ENCODE measurements around the gene TBC1D9. TPM values are rescaled to one million over a fixed set of nuclear protein-coding genes. Genes with fewer than 3 reads are reported as not detected.

The TBC1D9 gene
- total RNA-seq, 2 donors from 2014 or later = 28.6 to 34.2 TPM

GRCh38 chr4:140633124-140633523, 123.1 kb downstream of the TBC1D9 start:
- intact Hi-C loops (cut with DNase I) = no loop called here
- H3K36me3 ChIP-seq = peaks cover 0 to 3% of the 10 kb centered on the region in 2 donors
- no peak for DNase-seq (ENCODE audit: low spot score)
- H3K27ac ChIP-seq = no peak overlapping the region
- TF ChIP-seq POLR2AphosphoS5 (IDR thresholded peaks at IDR 0.05) = no peak
- TF ChIP-seq POLR2A (IDR thresholded peaks at IDR 0.05) = no peak
- no peak overlapping the region for H3K4me3 ChIP-seq
- H3K9me3 ChIP-seq = no peaks in the 10 kb centered on the region
- no peaks in the 10 kb centered on the region for H3K4me1 ChIP-seq (replicated peaks)
- WGBS = 78% methylated on average over 2 of the region's 2 CpGs
- H3K27me3 ChIP-seq (replicated peaks; ENCODE audit: insufficient read depth) = no peaks in the 10 kb centered on the region

GRCh38 chr4:140630246-140630645, 125.9 kb downstream of the TBC1D9 start:
- intact Hi-C loops (cut with DNase I) = no loop called here
- WGBS = 65% methylated on average over 4 of the region's 4 CpGs
- no peaks in the 10 kb centered on the region for H3K36me3 ChIP-seq

GRCh38 chr4:140628016-140628415, 128.2 kb downstream of the TBC1D9 start:
- TF ChIP-seq POLR2A (IDR thresholded peaks at IDR 0.05) (no peak), POLR2AphosphoS5 (IDR thresholded peaks at IDR 0.05) (no peak)
- TF ChIP-seq, protein P1, sequence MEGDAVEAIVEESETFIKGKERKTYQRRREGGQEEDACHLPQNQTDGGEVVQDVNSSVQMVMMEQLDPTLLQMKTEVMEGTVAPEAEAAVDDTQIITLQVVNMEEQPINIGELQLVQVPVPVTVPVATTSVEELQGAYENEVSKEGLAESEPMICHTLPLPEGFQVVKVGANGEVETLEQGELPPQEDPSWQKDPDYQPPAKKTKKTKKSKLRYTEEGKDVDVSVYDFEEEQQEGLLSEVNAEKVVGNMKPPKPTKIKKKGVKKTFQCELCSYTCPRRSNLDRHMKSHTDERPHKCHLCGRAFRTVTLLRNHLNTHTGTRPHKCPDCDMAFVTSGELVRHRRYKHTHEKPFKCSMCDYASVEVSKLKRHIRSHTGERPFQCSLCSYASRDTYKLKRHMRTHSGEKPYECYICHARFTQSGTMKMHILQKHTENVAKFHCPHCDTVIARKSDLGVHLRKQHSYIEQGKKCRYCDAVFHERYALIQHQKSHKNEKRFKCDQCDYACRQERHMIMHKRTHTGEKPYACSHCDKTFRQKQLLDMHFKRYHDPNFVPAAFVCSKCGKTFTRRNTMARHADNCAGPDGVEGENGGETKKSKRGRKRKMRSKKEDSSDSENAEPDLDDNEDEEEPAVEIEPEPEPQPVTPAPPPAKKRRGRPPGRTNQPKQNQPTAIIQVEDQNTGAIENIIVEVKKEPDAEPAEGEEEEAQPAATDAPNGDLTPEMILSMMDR (IDR thresholded peaks at IDR 0.05) = no peak
- H3K27me3 ChIP-seq (replicated peaks; ENCODE audit: insufficient read depth) = no peaks in the 10 kb centered on the region
- no peaks in the 10 kb centered on the region for H3K36me3 ChIP-seq
- H3K4me3 ChIP-seq = no peak overlapping the region
- H3K27ac ChIP-seq = no peak overlapping the region
- 75% methylated on average over 2 of the region's 2 CpGs for WGBS
- intact Hi-C loops (cut with DNase I) = no loop called here
- H3K4me1 ChIP-seq (replicated peaks) = no peaks in the 10 kb centered on the region
- H3K9me3 ChIP-seq = no peaks in the 10 kb centered on the region
- DNase-seq (ENCODE audit: low spot score) = no peak

More at GRCh38 chr4:140630246-140630645, 125.9 kb downstream of the TBC1D9 start:
- Histone ChIP-seq H3K9me3 (no peaks in the 10 kb centered on the region), H3K4me3 (no peak overlapping the region), H3K27ac (no peak overlapping the region), H3K4me1 (replicated peaks) (no peaks in the 10 kb centered on the region), H3K27me3 (replicated peaks; ENCODE audit: insufficient read depth) (no peaks in the 10 kb centered on the region)
- TF ChIP-seq, protein P1 (IDR thresholded peaks at IDR 0.05) = no peak
- no peak for TF ChIP-seq POLR2AphosphoS5 (IDR thresholded peaks at IDR 0.05)
- TF ChIP-seq POLR2A (IDR thresholded peaks at IDR 0.05) = no peak
- DNase-seq (ENCODE audit: low spot score) = no peak

- no peak for TF ChIP-seq POLR2A (IDR thresholded peaks at IDR 0.05)
- no peak for TF ChIP-seq POLR2AphosphoS5 (IDR thresholded peaks at IDR 0.05)
- 53% methylated on average over 2 of the region's 2 CpGs for WGBS
- Histone ChIP-seq H3K4me3 (no peak overlapping the region), H3K36me3 (peaks cover 0 to 6% of the 10 kb centered on the region in 2 donors), H3K4me1 (replicated peaks) (no peaks in the 10 kb centered on the region), H3K27me3 (replicated peaks; ENCODE audit: insufficient read depth) (no peaks in the 10 kb centered on the region), H3K9me3 (no peaks in the 10 kb centered on the region), H3K27ac (no peak overlapping the region)
- intact Hi-C loops (cut with DNase I) = no loop called here
- no peak for DNase-seq (ENCODE audit: low spot score)
Observed at GRCh38 chr4:140626661-140627376, 129.4 kb downstream of the TBC1D9 start.

- no peak for DNase-seq (ENCODE audit: low spot score)
- intact Hi-C loops (cut with DNase I) = no loop called here
- Histone ChIP-seq H3K27ac (no peak overlapping the region), H3K36me3 (peaks cover 0 to 6% of the 10 kb centered on the region in 2 donors), H3K4me1 (replicated peaks) (no peaks in the 10 kb centered on the region), H3K27me3 (replicated peaks; ENCODE audit: insufficient read depth) (no peaks in the 10 kb centered on the region), H3K4me3 (no peak overlapping the region), H3K9me3 (no peaks in the 10 kb centered on the region)
- 92% methylated on average over 33 of the region's 33 CpGs for WGBS
- TF ChIP-seq POLR2A (IDR thresholded peaks at IDR 0.05) (no peak), POLR2AphosphoS5 (IDR thresholded peaks at IDR 0.05) (no peak)
- TF ChIP-seq, protein P1 (IDR thresholded peaks at IDR 0.05) = no peak
Observed at GRCh38 chr4:140622333-140622958, 133.7 kb downstream of the TBC1D9 start.

Data from prostate gland (tissue), 2 donors.